ENCODE measurements around the gene LCN1. TPM values are rescaled to one million over a fixed set of nuclear protein-coding genes. Genes with fewer than 3 reads are reported as not detected.

Gene LCN1
- total RNA-seq, 4 donors from 2014 or later = not detected

DNA sequence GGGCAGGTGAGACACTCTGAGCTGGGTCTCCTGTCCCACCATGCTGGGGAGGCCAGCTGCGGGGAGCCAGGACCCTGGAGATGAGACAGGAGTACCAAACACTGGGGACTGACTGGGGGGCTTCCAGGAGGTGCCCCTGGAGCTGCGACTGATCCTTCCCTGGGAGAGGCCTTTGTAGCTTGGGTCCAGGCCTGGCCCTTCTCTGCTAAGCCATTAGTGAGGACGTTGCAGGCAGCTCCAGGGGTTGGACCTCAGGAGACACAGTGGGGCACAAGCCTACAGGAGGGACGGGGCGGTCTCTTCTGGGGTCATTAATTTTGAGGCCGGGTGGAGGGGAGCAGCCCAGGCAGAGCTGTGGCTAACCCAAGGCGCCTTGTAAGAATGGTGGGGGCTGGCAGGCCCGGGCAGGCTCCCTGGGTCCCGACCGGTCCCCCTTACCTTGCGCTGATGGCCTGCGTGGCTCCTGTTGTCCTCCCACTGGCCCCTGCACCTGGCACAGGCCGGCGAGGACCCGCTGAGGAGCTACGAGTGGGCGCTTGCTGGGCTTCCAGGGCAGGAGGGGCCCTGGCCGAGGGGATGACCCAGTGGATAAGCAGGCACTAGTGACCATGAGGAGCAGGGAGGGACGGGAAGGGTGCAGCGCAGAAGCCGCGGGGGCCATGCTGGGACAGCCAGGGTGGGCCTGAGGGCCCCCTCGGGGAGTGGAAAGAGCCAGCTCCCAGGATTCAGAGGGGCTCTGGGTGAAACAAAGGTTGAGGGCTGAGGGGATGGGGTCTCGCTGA lies 15.6 kb upstream of the LCN1 start:
- Histone ChIP-seq H3K4me3 (no peak overlapping the region), H3K9me3 (no peaks in the 10 kb centered on the region), H3K27me3 (no peaks in the 10 kb centered on the region), H3K27ac (no peak overlapping the region), H3K36me3 (peaks cover 0 to 10% (median 0%) of the 10 kb centered on the region in 4 donors), H3K4me1 (peaks cover 12 to 15% (median 13%) of the 10 kb centered on the region in 4 donors)
- no peak for DNase-seq
- intact Hi-C loops (cut with DNase I; ENCODE audit: low total_unique reads) = no loop called here
- in situ Hi-C loops (cut with MboI; ENCODE audit: low pct_ligation_motif_present in 1 of 4, low pct_unique_long_range_greater_than_20kb in 1 of 4, low sequenced_read_pairs in 3 of 4) = no loop called here
- WGBS, 2 donors (ENCODE audit: low coverage in 1 of 2) = 88% methylated on average over 18 of the region's 24 CpGs; no CpG with 5 or more reads in 1 of the 2 donors
- TF ChIP-seq, protein P1, sequence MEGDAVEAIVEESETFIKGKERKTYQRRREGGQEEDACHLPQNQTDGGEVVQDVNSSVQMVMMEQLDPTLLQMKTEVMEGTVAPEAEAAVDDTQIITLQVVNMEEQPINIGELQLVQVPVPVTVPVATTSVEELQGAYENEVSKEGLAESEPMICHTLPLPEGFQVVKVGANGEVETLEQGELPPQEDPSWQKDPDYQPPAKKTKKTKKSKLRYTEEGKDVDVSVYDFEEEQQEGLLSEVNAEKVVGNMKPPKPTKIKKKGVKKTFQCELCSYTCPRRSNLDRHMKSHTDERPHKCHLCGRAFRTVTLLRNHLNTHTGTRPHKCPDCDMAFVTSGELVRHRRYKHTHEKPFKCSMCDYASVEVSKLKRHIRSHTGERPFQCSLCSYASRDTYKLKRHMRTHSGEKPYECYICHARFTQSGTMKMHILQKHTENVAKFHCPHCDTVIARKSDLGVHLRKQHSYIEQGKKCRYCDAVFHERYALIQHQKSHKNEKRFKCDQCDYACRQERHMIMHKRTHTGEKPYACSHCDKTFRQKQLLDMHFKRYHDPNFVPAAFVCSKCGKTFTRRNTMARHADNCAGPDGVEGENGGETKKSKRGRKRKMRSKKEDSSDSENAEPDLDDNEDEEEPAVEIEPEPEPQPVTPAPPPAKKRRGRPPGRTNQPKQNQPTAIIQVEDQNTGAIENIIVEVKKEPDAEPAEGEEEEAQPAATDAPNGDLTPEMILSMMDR (IDR thresholded peaks at IDR 0.05) = no peak
- TF ChIP-seq EP300 (IDR thresholded peaks at IDR 0.05; ENCODE audit: low read depth) (no peak), POLR2A (IDR thresholded peaks at IDR 0.05) (no peak), POLR2AphosphoS5 (IDR thresholded peaks at IDR 0.05) (no peak)

DNA sequence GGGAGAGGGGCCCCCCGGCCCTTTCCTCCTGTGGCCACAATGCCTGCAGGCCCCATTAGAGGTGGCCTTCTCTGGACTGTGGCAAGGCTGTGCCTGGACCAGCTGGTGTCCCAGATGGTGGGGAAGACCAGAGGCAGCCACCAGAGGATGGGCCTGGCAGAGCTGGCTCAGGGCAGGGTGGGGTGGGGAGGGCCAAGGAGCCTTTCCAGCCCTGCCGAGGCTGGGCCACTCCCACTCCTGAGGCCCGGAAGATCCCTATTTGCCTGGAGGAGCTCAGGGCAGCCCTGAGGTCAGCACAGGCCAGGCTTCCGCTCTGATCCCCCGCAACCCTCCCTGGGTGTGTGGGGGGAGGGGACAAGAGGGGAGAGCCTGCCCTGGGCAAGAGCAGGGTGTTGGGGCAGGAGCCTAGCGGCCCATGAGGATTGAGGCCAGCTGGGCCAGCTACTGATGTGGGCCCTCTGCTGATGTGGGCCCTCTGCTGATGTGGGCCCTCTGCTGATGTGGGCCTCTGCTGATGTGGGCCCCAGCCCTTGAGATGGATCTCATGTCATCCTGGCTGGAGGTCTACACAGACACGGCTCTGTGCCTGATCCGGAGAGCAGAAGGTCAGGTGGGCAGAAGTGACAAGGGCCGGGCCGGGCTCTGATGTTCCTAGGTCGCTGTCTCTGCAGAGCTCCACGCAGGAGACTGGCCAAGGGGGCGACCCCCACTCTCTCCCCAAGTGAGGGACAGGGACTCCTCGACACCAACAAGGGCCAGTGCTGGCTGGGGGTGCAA lies 14.7 kb upstream of the LCN1 start:
- no peaks in the 10 kb centered on the region for H3K27me3 ChIP-seq
- no peak overlapping the region for H3K4me3 ChIP-seq
- H3K27ac ChIP-seq = no peak overlapping the region
- in situ Hi-C loops (cut with MboI; ENCODE audit: low pct_ligation_motif_present in 1 of 4, low pct_unique_long_range_greater_than_20kb in 1 of 4, low sequenced_read_pairs in 3 of 4) = no loop called here
- no peak for TF ChIP-seq POLR2A (IDR thresholded peaks at IDR 0.05)
- TF ChIP-seq, protein P1 (IDR thresholded peaks at IDR 0.05) = no peak
- TF ChIP-seq EP300 (IDR thresholded peaks at IDR 0.05; ENCODE audit: low read depth) = no peak
- TF ChIP-seq POLR2AphosphoS5 (IDR thresholded peaks at IDR 0.05) = no peak
- DNase-seq = no peak
- peaks cover 8 to 10% (median 10%) of the 10 kb centered on the region in 4 donors for H3K4me1 ChIP-seq
- H3K9me3 ChIP-seq = no peaks in the 10 kb centered on the region
- peaks cover 0 to 10% (median 0%) of the 10 kb centered on the region in 4 donors for H3K36me3 ChIP-seq
- WGBS, 2 donors (ENCODE audit: low coverage in 1 of 2) = 70% methylated on average over 9 of the region's 14 CpGs; no CpG with 5 or more reads in 1 of the 2 donors
- intact Hi-C loops (cut with DNase I; ENCODE audit: low total_unique reads) = no loop called here

DNA sequence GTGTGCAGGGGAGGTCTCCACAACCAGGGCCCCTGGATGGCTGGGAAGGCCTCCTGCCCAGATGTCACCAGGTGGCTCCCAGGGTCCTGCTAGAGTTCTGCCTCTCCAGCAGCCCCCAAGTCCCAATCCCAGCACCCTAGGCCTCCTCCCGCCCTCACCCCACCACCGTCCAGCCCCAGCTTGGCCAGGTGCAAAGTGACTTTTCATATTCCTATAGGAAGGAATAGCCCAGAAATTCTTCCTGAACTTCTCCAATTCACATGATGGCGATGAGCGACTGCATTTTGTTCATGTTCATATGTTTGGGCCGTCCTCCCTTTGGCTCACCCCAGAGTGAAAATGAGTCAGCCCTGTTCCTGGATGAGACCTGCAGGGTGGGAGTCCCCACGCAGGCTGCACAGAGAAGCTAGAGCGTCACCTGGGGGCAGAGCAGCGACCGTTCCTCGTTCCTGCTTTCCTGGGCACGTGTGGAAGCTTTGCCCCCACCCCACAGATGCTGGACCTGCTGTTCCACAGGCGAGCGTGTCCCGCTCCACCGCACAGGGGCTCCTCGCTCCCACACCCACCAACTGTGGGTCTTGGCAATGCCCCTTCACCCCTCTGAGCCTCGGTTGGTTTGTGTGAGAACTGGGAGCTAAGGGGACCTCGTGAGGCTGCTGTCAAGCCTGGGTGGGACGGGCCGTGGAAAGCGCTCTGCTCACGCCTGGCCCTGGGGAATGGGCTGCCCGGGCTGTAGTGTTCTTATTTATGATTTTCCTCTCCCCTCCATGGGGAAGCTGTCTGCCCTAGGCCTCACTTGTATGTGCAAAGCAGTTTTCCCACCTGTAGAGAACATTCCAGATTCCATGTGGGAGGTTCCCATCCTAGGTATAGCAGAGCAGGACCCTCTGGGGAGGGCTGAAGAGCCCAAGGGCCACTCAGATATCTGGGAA lies 13.9 kb upstream of the LCN1 start:
- H3K36me3 ChIP-seq = peaks cover 0 to 10% (median 0%) of the 10 kb centered on the region in 4 donors
- no peak overlapping the region for H3K27ac ChIP-seq
- DNase-seq = no peak
- no peaks in the 10 kb centered on the region for H3K9me3 ChIP-seq
- TF ChIP-seq POLR2A (IDR thresholded peaks at IDR 0.05) (no peak), POLR2AphosphoS5 (IDR thresholded peaks at IDR 0.05) (no peak), EP300 (IDR thresholded peaks at IDR 0.05; ENCODE audit: low read depth) (no peak)
- TF ChIP-seq, protein P1 (IDR thresholded peaks at IDR 0.05) = no peak
- intact Hi-C loops (cut with DNase I; ENCODE audit: low total_unique reads) = no loop called here
- H3K4me1 ChIP-seq = peaks cover 0 to 3% (median 1%) of the 10 kb centered on the region in 4 donors
- in situ Hi-C loops (cut with MboI; ENCODE audit: low pct_ligation_motif_present in 1 of 4, low pct_unique_long_range_greater_than_20kb in 1 of 4, low sequenced_read_pairs in 3 of 4) = no loop called here
- H3K4me3 ChIP-seq = no peak overlapping the region
- WGBS, 2 donors (ENCODE audit: low coverage in 1 of 2) = 81% methylated on average over 23 of the region's 23 CpGs; no CpG with 5 or more reads in 1 of the 2 donors
- no peaks in the 10 kb centered on the region for H3K27me3 ChIP-seq

Data from transverse colon (tissue), 4 donors.